CD4-positive, alpha-beta T cell treated with Interleukin-6 for 4 hours (primary cell): Measurements from ENCODE around the gene SERPINB8.

ENCODE experiments used
- DNase-seq: peaks from one replicate; pipeline ENCODE4 v3.0.0-alpha.2; 2020; ENCODE audit warnings: mixed read lengths

Gene SERPINB8

DNA sequence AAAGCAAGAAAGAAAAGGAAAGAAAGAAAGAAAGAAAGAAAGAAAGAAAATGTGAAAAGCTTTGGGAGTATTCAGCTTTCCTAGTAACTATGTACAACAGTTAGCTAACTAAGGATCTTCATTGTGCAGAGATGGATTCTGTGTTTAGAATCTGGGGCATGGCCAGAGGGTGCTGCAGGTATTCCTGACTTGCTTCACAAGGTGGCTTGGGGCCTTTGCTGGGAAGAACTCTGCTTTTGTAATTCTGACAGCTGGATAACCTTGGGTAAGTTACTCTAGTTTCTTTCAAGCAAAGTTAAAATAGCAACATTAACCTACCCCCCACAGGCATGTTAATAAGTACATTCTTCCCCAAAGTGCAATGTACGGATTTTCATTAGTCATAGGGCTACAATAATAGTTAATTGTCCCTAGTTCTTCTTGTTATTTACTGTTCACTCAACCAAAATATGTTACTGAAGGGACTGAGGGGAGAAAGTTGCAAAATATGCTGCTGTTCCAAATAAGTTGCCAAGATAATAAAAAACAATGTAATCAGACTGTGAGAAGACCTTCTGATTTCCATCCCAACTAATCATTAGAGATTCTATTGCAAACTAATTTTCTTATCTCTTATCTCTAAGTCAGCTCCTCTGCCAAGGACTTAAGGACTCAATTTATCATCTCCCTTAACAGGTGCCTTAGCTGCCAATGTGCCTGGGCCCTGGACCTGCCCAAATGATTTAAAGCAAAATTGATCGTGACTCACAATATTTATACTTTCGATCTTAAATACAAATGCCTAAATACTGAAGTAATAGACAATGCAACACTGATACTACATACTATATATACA lies 50.3 kb downstream of the SERPINB8 start:
- DNase-seq = no peak

DNA sequence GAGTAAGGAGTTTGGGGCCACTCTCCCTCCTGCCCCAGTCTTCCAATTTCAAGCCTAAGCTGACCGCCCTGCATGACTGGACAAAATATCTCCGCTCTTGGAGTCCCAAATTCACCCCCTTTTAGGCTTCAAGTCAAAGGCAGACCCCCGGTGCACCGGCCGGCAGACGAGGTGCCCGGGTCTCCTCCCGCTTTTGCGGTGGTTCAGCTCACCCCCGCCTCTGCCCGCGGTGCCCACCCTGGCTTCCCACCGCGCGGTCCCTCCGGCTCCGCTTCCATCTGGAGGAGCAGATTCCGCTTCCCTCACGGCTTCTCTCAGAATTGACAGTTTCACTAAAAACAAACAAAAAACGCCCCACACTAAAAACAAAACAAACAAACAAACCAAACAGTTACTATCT lies 56.5 kb downstream of the SERPINB8 start:
- no peak for DNase-seq

GRCh38 chr18:64027931-64028695 lies 58.2 kb downstream of the SERPINB8 start:
- no peak for DNase-seq

GRCh38 chr18:64029096-64029495 lies 59.2 kb downstream of the SERPINB8 start:
- DNase-seq = no peak

DNA sequence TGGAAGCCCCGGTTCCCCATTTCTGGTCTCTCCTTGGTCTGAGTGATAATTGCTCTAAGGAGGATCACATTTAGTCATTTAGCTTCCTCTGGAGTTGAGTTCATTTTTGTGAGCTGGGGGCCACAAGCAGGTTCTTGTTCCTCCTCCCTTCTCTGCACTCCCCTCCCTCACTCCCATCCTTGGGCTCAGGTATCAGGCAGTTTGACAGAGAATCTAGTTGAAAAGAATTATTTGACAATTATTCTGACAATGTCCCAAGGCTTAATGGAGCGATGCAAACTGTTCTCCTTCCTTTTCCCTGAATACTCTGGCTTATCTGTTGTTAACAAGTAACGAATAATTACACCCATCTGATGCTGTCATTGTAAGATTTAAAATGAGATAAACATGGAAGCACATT lies 61.5 kb downstream of the SERPINB8 start:
- no peak for DNase-seq

- no peak for DNase-seq
Observed at GRCh38 chr18:64032312-64032711, 62.4 kb downstream of the SERPINB8 start.

GRCh38 chr18:64037812-64038414 lies 68.0 kb downstream of the SERPINB8 start:
- DNase-seq = no peak
